HS-27A (cell line): ENCODE measurements around the gene TLE5.
"Not testable (repeated sequence)": the region's sequence is repeated elsewhere in the genome, so short reads cannot be mapped to it uniquely, and the experiment has no call there.

Experiments used
- DNase-seq: peaks from one replicate; pipeline ENCODE4 v3.0.0-alpha.2; 2012; ENCODE audit warnings: low read depth, missing footprints

The TLE5 gene

DNA sequence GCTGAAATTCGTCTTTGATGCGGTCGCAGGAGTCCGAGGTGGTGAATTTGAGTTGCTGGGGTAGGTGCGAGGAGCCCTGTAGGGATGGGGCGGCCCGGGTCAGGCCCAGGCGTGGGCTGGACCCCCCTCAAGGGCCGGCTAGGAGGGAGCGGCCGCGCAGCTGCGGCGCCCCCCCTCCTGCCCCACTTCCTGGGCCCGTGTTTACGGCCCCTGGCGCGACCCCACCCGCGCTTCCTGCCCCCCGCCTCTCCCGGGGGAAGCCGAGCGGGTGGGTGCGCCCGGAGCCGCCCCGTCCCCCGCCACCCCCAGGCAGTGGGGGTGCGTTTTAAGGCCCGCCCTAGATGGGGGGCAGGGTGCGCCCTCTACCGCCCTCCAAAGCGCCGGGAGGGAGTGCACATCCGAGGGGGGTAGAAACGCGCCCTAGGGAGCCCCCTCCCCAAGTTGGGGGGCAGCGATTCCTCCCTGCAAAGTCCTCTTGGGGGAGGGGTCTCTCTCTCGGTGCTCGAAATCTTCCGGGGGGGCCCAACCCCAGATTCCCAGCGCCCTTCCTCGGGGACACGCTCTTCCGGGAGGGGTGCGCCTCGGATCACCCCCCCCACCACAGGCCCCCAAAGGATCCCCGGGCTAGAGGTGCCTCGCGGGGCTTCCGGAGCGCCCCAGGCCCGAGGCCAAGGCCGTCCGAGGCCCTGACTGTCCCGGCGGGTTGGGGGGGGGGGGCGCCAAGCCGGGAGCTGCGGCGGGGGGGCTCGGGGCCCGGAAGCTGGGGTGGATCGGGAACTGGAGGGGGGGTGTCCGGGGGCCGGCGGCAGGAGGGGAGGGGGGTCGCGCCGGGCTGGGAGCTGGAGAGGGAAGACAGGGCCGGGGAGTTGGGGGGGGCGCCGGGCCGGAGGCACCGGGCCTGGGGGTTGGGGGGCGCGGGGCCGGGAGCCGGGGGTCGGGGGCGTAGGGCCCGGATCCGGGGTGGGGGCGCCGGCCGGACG, 823 bp downstream of the TLE5 start:
- DNase-seq = no peak

DNA sequence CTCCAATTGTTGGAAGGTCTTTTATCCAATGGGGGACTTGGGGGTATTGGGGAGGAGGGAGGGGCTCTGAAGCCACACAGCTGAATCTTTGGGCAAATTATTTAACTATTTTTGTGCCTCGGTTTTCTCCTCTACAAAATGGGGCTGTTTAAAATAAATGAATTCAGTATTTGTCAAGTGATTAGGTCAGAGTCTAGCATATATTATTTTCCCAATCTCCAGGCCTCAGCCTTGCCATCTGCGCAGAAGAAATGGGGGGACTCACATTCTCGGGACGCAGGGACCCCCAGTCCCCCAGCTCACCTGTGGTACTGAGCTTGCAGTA, 1.5 kb downstream of the TLE5 start:
- no peak for DNase-seq

DNA sequence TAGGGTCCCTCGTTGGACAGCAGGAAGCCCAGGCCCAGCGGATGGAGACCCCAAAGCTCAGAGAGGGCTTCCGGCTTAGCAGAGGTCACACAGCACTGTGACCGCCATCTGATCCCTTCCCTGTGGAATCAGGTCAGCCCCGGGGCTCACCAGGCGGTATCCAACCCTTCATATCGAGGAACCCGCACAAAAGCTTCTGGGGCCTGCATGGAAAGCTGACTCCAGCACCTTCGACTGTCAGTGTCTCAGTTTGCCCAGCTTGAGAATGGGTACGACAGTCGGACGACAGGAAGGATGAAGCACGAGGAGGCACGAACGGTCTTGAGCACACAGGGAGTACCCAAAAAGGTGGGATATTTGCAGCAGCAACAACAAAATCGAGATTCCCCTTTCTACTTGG, 2.6 kb downstream of the TLE5 start:
- no peak for DNase-seq

DNA sequence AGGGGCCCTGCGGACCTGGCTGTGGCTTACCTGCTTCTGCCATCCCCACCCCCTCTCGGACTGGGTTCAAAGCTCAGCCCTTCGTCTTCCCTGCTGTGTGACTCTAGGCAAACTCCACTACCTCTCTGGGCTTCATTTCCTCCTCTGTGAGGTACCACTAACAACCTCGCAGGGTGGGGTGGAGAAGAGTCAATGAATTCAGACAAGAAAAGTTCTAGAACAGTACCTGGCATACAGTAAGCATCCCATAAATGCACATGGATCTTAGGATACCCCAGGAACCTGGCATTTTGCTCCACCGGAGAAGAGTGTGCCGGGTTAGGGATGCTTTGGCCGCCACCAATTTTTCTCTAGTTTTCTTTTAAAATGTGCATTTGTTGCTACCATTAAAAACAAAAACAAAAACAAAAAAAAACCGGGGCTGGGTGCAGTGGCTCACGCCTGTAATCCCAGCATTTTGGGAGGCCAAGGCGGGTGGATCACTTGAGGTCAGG, 3.4 kb downstream of the TLE5 start:
- DNase-seq = no peak

DNA sequence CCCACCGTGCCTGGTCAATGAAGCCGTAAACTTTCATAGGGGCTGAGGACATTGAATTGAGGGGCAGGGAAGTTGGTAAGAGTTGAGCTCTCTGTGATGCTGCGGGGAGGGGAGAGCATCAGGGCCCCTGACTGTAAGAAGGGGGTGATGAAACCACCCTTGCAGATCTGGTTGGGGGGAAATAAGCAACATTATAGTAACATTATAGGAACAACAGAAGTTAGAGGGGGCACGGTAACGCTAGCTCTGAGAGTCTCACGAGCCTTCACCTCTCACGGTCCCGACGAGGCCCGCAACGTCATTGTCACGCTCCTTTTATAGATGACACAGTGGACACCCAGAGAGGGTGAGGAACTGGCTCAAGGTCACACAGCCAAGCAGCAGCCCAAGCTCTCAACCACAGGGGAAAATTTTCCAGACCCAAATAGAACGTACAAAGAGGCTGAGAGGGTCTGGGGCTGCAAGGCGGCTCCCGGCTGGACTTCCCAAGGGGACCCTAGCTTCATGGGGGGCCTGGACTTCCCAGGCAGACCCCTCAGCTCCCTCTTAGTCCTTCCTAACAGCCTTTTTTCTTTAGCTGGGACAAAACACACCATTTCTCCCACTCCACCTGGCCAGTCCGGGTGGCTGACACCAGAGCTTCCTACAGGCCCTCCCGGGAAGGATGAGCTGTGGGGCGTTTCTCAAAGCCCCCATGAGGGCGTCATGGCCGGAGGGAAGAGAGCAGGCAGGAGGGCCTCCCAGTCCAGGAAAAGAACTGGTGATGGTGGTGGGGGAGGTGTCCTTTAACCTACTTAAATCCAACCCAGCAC, 4.1 kb downstream of the TLE5 start:
- no peak for DNase-seq

DNA sequence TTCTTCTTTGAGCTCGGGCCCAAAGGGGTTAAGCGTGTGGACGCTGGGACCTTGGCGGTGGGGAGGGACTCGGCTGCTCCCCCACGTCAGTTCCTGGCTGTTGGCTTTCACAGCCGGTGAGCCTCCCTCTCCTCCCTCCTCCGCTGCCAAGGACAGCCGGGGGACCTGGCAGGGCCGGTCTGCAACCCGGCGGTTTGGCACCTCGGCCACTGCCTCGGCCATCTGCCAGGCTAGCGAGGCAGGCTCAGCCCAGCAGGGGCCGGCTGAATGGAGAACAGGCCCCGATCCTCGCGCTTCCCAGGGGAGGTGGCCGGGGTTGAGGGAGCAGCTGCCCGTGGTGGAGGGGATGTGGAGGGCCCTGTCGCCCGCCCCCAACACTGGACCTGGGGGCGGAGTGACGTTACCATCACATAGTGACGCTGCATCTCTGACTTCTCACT, 5.0 kb downstream of the TLE5 start:
- DNase-seq = no peak

DNA sequence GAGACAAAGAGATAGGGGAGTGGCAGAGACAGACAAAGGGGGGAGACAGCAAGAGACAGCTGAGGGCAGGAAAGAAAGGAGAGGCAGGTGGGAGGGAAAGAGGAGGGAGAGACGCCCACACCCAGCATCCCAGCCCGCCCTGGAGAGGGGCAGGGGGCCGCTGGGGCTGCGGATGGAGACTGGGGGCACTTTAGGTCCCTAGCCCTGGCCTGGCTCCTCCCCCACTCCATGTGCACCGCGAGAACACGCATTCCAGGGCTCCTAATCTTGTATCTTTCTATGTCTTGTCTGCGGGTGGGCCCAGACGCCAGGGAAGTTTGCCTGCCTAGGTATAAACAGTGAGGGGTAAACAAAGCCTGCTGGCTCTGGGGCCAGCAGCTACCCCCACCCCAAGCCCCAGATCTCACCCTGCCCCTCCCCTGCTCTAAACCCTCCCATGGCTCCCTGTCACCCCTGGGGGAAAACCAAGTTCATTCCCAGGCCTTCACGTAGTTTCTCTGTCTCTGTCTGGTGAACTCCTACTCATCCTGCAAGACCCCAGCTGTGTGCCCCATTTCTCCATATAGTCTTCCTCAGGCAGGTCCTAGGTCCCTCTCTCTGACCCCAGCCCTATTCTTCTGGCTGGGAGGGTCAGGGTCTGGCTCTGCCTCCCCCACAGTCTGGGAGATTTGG, 5.7 kb downstream of the TLE5 start:
- DNase-seq = no peak

DNA sequence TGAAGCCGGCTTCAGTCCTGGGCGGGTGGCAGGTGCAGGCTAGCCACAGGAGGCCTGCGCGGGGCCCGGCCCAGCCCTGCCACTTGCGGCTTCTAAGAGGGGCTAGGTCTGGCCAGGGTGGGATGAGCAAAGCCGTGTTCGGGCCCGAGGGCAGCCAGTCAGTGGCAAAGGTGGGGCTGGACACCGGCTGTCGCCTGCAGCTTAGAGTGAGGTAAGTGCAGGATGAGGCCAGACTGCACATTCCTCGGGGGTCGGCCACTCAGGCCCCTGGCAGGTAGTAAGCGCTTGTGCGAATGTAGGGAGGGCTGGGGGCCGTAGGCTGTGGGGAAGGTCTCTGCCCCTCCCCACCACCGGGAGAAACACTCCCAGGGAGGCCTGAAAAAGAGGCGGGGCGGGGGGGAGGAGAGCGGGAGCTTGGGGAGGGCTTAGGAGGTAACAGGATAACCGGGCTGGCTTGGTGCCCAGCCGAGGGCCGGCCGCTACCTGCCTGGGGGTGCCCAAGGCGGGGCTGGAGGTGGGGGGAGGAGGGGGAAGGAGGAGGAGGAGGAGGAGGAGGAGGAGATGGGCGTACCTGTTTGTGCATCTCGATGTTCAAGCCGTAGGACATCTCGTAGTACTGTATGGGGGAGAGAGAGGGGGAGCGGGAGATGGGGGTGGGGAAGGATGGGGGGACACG, 6.4 kb downstream of the TLE5 start:
- no peak for DNase-seq

DNA sequence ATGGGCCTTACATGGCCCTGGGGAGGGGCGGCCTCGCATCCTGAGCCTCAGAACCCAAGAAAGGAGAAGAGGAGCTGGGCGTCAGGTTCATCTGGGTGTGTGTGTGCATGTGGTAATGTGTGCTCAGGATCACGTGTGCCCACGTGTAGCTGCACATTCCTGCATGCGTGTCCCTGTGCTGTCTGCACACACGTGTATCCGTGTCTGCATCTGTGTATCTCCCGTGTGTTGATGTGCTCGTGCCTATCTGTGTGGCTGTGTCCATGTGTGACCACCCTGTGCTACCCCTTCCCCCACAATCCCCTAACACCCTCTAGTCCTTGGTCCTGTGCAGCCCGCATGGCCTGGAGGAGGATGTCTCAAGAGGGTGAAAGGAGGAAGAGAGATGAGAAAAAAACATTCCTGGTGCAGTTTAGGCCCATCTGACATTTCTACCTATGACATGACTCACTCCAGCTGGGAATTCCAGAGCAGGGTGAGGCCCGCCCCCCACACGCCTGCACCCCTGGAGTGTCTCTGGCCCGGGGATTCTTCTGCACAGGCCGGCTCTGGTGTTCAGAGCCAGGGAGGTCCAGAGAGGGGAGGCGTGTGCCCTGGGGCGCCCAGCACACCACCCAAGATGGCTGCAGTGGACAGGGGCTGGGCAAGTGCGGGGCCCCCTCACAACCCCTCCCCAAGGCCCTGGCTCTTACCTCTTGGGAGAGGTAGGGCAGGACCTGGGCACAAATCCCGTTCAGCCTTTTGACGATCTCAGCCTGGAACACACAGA, 7.1 kb downstream of the TLE5 start:
- DNase-seq = no peak

DNA sequence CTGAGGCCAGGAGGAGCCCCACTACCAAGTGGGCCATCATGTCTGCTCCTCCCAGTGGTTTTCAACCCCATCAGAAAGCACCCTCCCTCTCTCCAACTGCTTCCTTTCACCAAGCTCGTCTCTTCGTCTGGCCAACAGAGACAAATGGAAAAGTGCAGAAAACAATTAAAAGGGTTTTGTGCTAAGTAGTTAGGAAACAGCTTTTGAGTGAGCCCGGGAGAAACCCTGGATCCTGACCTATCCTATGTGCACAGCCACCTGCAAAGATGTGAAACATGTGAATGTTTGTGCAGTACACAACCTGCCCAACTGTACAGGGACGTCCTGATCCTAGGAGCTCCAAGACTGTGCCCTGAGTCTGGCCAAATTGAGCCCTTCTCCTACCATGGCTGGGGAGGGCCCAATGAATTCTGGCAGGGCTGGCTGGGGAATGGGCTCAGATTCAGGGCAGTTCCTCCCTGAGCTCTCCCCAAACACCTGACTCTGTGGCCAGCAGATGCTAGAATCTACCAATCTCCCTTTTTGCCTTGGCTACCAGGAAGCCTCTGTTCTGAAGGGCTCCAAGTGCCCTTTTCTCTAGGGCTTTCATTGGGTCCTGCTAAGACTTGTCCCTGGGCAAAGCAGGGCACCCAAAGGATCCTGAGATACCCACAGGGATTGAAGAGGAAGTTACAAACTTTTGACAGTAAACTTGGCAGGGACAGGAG, 7.9 kb downstream of the TLE5 start:
- DNase-seq = no peak

DNA sequence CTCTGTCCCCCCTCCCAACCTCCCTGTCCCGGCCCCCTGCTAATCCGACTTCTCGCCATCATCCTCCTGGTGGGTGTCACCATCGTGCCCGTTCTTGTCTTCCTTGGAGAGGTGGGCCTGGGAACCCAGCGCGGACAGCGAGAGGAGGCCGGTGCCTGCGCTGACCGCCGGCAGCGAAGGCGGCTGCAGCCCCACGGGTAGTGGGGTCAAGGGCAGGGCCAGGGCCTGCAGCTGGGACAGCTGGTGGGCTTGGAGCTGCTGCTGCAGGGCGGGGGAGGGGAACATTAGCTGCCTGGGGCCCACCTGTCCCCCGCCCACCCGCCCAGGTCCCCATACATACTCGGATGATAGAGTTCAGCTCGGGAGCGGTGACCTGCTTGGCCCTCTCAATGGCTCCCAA, 8.5 kb downstream of the TLE5 start:
- DNase-seq = no peak

DNA sequence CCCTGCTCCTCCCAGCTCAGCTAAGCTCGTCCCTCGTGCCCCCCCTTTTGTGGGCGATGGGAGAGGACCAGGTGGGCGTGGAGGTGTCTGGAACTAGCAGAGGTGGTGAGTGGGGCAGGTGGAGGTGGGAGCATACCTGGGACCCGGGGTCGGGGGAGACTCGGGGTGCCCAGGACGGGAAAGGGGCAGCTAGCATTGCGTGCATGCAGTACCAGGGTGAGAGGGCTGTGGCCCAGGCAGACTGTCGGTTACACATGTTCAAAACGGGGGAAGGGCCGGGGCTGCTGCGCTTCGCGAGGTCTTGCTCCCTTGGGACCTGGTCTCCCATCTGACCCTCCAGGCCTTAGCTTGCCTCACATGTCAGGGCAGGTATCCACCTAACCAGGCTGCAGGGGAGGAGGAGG, 9.1 kb downstream of the TLE5 start:
- DNase-seq = no peak

DNA sequence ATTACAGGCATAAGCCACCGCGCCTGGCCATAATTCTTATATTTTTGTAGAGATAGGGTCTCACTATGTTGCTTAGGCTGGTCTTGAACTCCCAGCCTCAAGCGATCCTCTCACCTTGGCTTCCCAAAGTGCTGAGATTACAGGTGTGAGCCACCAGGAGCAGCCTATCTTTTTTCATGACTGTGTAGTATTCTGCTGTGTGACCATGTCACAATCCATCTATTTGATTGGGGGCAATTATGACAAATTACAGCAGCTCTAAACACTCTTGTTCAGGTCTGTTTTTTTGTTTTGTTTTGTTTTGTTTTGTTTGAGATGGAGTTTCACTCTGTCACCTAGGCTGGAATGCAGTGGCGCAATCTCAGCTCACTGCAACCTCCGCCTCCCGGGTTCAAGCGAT, 12.3 kb downstream of the TLE5 start:
- not testable (repeated sequence) for DNase-seq

DNA sequence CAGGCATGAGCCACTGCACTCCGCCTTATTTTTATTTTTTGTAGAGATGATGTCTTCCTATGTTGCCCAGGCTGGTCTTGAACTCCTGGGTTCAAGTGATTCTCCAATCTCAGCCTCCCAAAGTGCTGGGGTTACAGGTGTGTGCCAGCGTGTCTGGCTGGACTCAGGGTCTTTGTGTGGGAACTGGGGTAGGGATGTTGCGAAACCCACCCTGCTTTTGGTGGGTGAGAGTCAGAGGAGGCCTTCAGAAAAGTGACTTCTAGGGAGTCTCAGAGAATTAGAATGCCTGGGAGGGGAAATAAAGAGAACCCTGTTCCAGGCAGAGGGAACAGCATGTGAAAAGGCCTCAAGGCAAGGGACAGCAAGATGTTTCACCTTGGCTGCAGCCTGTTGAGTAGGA, 13.2 kb downstream of the TLE5 start:
- DNase-seq = no peak

DNA sequence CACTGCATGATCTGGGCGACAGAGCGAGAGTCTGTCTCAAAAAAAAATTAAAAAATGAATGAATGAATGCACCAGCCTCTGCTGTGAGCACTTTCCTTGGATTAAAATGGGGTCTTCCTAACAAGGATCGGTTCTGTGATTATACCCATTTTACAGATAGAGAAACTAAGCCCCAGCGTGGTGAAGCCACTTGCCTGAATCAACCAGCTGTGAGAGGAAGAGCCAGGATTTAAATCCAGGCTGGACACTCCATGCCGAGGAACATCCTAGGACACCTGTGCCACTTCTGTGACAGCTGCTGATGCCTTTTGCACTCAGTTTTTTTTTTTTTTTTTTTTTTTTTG, 14.1 kb downstream of the TLE5 start:
- DNase-seq = no peak

DNA sequence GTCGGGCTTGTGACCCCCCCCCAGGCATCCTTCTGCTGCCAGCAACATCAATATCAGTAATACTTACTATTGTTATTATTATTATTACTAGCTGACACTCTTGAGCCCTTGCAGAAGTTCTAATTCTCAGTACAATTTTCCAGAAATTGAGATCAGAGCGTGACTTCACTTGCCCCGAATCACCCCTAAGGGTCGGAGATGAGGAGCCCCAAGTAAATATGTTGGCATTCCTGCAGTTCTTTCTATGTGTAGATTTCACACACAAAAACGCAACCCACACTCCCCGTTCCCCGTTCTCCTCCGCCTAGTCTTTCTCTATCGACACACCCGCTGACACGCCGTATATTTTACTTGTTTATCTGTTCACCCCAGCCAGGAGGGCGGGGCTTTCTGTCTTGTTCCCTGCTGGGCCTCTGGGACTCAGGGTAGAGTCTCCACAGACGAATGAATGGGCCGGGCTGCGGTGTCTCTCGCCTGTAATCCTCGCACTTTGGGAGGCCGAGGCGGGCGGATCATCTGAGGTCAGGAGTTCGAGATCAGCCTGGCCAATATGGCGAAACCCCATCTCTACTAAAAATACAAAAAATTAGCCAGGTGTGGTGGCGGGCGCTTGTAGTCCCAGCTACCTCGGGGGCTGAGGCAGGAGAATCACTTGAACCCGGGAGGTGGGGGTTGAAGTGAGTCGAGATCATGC, 14.7 kb downstream of the TLE5 start:
- no peak for DNase-seq

DNA sequence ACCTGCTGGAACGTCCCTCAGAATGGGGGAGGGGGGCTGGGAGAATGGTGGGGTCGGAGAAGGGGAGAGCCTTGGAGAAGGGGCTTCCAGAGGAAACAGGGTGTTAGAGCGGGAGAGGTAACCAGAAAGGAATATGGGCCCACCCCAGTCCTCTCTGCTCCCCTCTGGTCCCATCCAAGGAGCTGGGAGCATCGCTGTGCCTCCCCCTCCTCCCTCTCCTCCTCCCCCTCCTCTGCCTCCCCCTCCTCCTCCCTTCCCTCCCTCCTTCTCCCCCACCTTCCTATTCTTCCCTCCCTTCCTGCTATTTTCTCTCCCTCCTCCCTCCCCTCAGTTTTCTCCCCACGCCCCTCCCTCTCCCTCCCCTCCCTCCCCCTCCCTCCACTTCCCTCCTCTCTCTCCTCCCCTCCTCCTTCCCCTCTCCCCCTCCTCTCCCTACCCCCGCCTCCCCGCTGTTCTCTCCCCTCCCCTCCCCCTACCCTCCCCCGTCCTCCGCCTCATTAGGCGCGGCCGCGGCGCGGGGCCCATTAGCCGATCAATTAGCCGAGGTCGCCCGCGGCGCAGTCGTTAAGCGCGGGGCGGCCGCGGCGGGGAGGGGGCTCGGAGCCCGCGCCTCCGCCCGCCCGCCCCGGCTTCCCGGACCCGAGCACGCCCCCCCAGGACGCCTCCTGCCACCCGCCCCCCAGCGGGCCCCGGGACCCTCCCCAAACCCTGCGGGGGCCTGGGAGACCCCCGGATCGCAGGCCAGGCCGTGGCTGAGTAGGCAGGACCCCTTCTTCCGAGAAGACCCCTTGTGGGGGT, 15.4 kb downstream of the TLE5 start:
- DNase-seq = no peak

DNA sequence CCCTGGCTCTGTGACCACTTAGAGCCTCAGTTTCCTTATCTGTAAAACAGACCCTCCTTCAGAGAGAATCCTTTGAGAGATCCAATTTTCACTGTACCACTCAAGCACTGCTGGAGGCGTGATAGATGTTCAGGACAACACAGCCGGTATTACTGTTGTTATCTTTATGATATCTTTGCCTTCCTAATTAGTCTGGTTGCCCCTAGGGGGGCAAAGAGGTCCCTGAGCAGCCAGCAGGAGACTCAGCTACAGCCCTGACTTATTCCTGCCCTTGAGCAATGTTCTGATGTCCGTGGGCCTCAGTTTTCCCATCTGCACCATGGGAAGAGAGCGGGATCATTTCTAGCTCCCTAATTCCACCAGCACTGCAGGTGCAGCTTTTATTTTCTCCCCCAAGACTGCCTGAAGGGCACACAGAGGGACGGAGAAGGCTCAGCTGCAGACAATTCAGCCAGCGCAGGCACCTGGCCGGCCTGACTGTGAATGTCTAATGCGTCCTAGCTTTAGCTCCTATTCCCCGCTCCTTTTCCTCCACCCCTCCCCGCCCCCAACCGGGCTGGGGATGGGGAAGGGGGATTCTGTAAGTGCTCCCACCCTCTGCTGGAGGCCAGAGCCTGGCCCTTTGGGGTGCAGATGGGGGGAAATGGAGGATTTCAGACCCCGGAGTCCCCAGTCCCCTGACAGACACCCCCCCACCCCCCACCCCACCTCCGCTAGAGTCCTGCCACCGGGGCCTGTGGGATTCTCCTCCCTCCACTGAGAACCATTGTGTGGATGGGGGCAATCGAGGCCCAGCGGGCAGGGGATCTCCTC, 16.2 kb downstream of the TLE5 start:
- DNase-seq = no peak
